PC-9 (cell line): ENCODE results near the gene CECR2. TPM values are rescaled to one million over a fixed set of nuclear protein-coding genes. Genes with fewer than 3 reads are reported as not detected.

ENCODE experiments used
- BruUV-seq: library from RNA; stranded (reverse); fragments of 400-500 nt; replicated peaks from 2 replicates; lab custom pipeline; 2021; lab: Mats Ljungman, UMichigan
- CTCF ChIA-PET: fragments of 300-600 bp; sonication (Branson Sonifier 250); formaldehyde crosslinking; loops from one replicate; lab custom pipeline; 2022; ENCODE audit warnings: antibody characterized with exemption; lab: Charles Lee
- POLR2A ChIA-PET: fragments of 300-600 bp; sonication (Branson Sonifier 250); formaldehyde crosslinking; loops from one replicate; lab custom pipeline; 2022; ENCODE audit warnings: antibody characterized with exemption; ENCODE audit not compliant: unreplicated experiment; lab: Charles Lee
- DNase-seq, 2 experiments: peaks; one replicate each; pipeline versions ENCODE4 v3.0.0 to v3.0.0-alpha.2; 2015 to 2022; ENCODE audit warnings: mixed read lengths in 1 of 2
- H2AFZ ChIP-seq: fragments of 200-600 bp; sonication (generic); 2 replicates; pipeline ENCODE4 v1.8.1; 2017; ENCODE audit warnings: antibody characterized with exemption
- H3F3A ChIP-seq: fragments of 200-600 bp; sonication (generic); 2 replicates; pipeline ENCODE4 v1.8.1; 2017; ENCODE audit warnings: antibody characterized with exemption, mild to moderate bottlenecking, low read depth; ENCODE audit not compliant: insufficient read depth
- H3K27ac ChIP-seq: fragments of 200-600 bp; sonication (generic); 2 replicates; pipeline ENCODE4 v1.6.1; 2016; ENCODE audit warnings: mixed run types
- H3K27me3 ChIP-seq: fragments of 200-600 bp; sonication (generic); 2 replicates; pipeline ENCODE4 v1.6.1; 2016; ENCODE audit warnings: low read depth, mixed run types; ENCODE audit not compliant: insufficient read depth
- H3K36me3 ChIP-seq: fragments of 200-600 bp; sonication (generic); 2 replicates; pipeline ENCODE4 v1.6.1; 2016; ENCODE audit warnings: low read depth, mixed run types
- H3K4me1 ChIP-seq: fragments of 200-600 bp; sonication (generic); replicated peaks from 2 replicates; pipeline ENCODE4 v1.6.1; 2016; ENCODE audit warnings: mixed run types; ENCODE audit not compliant: insufficient read depth
- H3K4me2 ChIP-seq: fragments of 200-600 bp; sonication (generic); 2 replicates; pipeline ENCODE4 v1.6.1; 2017; ENCODE audit warnings: mixed run types
- H3K4me3 ChIP-seq: fragments of 200-600 bp; sonication (generic); 2 replicates; pipeline ENCODE4 v1.6.1; 2016; ENCODE audit warnings: mixed run types
- H3K79me2 ChIP-seq: fragments of 200-600 bp; sonication (generic); 2 replicates; pipeline ENCODE4 v1.6.1; 2017; ENCODE audit warnings: low read depth, mixed run types
- H3K9me2 ChIP-seq: fragments of 200-600 bp; sonication (generic); 2 replicates; pipeline ENCODE4 v1.8.1; 2017; ENCODE audit warnings: mild to moderate bottlenecking; ENCODE audit not compliant: insufficient read depth
- H3K9me3 ChIP-seq: fragments of 200-600 bp; sonication (generic); 2 replicates; pipeline ENCODE4 v1.8.1; 2016; ENCODE audit warnings: low read depth; ENCODE audit not compliant: insufficient read depth
- H4K20me1 ChIP-seq: fragments of 200-600 bp; sonication (generic); 2 replicates; pipeline ENCODE4 v1.8.1; 2017; ENCODE audit not compliant: insufficient read depth
- EZH2 ChIP-seq: fragments of 200-600 bp; sonication (generic); IDR thresholded peaks from 2 replicates; pipeline ENCODE4 v1.8.0; 2017; ENCODE audit warnings: antibody characterized with exemption, low read depth
- intact Hi-C: fragments of 100-400 bp; cut with micrococcal nuclease; formaldehyde crosslinking; loops from one replicate; pipeline ENCODE4 v1.10.0; 2022; ENCODE audit not compliant: unreplicated experiment
- total RNA-seq: library from RNA; stranded (reverse); gene quantifications from 2 replicates; pipeline ENCODE4 v1.2.3, GENCODE V29; 2021
- TF ChIP-seq, protein P1 (sequence below): fragments of 200-600 bp; sonication (generic); conservative IDR thresholded peaks from 2 replicates; pipeline ENCODE4 v1.6.1; 2017; ENCODE audit warnings: mixed run types, antibody characterized with exemption, mild to moderate bottlenecking, moderate library complexity

The CECR2 gene
- total RNA-seq, 1 experiment from 2014 or later = not detected

- BruUV-seq = no TSS peak
- DNase-seq = no peak
- Histone ChIP-seq H3K27me3 (no peaks in the 10 kb centered on the region), H3K4me1 (peaks cover 14% of the 10 kb centered on the region; the same call in 1 of the 2 replicates), H3F3A (peaks cover 15% of the 10 kb centered on the region), H3K4me2 (no peak overlapping the region), H3K36me3 (no peaks in the 10 kb centered on the region), H3K79me2 (no peaks in the 10 kb centered on the region), H2AFZ (no peak overlapping the region), H3K9me3 (no peaks in the 10 kb centered on the region), H3K4me3 (no peak overlapping the region), H3K9me2 (no peaks in the 10 kb centered on the region), H3K27ac (no peak overlapping the region), H4K20me1 (no peaks in the 10 kb centered on the region)
- CTCF ChIA-PET = interaction anchor here (0.6 kb wide), 1 partner anchor 112 kb away, joined by 3 read pairs; no protein-coding TSS in a partner anchor
- TF ChIP-seq EZH2 = no peak
- TF ChIP-seq, protein P1, sequence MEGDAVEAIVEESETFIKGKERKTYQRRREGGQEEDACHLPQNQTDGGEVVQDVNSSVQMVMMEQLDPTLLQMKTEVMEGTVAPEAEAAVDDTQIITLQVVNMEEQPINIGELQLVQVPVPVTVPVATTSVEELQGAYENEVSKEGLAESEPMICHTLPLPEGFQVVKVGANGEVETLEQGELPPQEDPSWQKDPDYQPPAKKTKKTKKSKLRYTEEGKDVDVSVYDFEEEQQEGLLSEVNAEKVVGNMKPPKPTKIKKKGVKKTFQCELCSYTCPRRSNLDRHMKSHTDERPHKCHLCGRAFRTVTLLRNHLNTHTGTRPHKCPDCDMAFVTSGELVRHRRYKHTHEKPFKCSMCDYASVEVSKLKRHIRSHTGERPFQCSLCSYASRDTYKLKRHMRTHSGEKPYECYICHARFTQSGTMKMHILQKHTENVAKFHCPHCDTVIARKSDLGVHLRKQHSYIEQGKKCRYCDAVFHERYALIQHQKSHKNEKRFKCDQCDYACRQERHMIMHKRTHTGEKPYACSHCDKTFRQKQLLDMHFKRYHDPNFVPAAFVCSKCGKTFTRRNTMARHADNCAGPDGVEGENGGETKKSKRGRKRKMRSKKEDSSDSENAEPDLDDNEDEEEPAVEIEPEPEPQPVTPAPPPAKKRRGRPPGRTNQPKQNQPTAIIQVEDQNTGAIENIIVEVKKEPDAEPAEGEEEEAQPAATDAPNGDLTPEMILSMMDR = no peak
- POLR2A ChIA-PET = no interaction called here
- intact Hi-C loops = no loop called here
These were observed 210.3 kb downstream of the CECR2 start for GRCh38 chr22:17579535-17579981.

GRCh38 chr22:17580441-17581031, 211.3 kb downstream of the CECR2 start:
- peaks cover 11% of the 10 kb centered on the region; the same call in 1 of the 2 replicates for H3K4me1 ChIP-seq
- no peaks in the 10 kb centered on the region for H3K9me3 ChIP-seq
- no peak overlapping the region for H2AFZ ChIP-seq
- H3K27ac ChIP-seq = no peak overlapping the region
- H3K9me2 ChIP-seq = no peaks in the 10 kb centered on the region
- H3F3A ChIP-seq = peaks cover 12% of the 10 kb centered on the region
- POLR2A ChIA-PET = no interaction called here
- no peaks in the 10 kb centered on the region for H3K27me3 ChIP-seq
- H3K36me3 ChIP-seq = no peaks in the 10 kb centered on the region
- intact Hi-C loops = no loop called here
- TF ChIP-seq, protein P1 = no peak
- no peak for TF ChIP-seq EZH2
- BruUV-seq = no TSS peak
- H3K4me2 ChIP-seq = no peak overlapping the region
- CTCF ChIA-PET = interaction anchor here (0.6 kb wide), 1 partner anchor 111 kb away, joined by 3 read pairs; no protein-coding TSS in a partner anchor
- no peaks in the 10 kb centered on the region for H4K20me1 ChIP-seq
- no peak for DNase-seq
- no peak overlapping the region for H3K4me3 ChIP-seq
- no peaks in the 10 kb centered on the region for H3K79me2 ChIP-seq

DNA sequence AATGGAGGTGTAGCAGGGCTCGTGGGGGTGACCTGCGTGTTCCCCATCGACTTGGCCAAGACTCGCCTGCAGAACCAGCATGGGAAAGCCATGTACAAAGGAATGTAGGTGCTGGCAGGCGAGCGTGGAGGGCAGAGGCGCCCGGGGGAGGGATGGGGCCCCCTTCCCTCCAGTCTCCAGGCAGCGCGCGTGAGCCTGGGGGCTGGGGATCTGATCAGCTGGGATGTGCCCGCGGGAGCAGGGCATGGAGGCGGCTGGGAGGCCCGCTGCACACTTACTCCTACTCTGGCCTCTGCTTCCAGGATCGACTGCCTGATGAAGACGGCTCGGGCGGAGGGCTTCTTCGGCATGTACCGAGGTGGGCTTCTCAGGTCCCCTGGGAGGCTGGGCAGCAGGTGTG, 211.8 kb downstream of the CECR2 start:
- peaks cover 6% of the 10 kb centered on the region; the same call in 1 of the 2 replicates for H3K4me1 ChIP-seq
- no peaks in the 10 kb centered on the region for H3K27me3 ChIP-seq
- no peak for DNase-seq
- H3K9me3 ChIP-seq = no peaks in the 10 kb centered on the region
- H3K4me2 ChIP-seq = no peak overlapping the region
- ChIA-PET POLR2A (no interaction called here), CTCF (no interaction called here)
- no peaks in the 10 kb centered on the region for H3K79me2 ChIP-seq
- no TSS peak for BruUV-seq
- H3K36me3 ChIP-seq = no peaks in the 10 kb centered on the region
- H3F3A ChIP-seq = peaks cover 7% of the 10 kb centered on the region
- no peak overlapping the region for H3K27ac ChIP-seq
- intact Hi-C loops = no loop called here
- no peaks in the 10 kb centered on the region for H3K9me2 ChIP-seq
- TF ChIP-seq, protein P1 = no peak
- no peak for TF ChIP-seq EZH2
- no peaks in the 10 kb centered on the region for H4K20me1 ChIP-seq
- H2AFZ ChIP-seq = no peak overlapping the region
- H3K4me3 ChIP-seq = no peak overlapping the region
